B cell (primary cell): ENCODE data around the gene CYTH3. TPM values are rescaled to one million over a fixed set of nuclear protein-coding genes. Genes with fewer than 3 reads are reported as not detected.

Experiments
- ATAC-seq: fragments of 200-7000 bp; cut with Tn5 transposase; one replicate; pipeline ENCODE4 v1.10.0; 2021; ENCODE audit warnings: low read depth, mild to moderate bottlenecking, moderate number of reproducible peaks, moderate library complexity
- CTCF ChIA-PET: fragments of 350-600 bp; sonication (Branson Sonifier 250); formaldehyde crosslinking; loops from one replicate; lab custom pipeline; 2021; ENCODE audit warnings: antibody characterized with exemption, inconsistent platforms; lab: Charles Lee
- POLR2A ChIA-PET: fragments of 350-600 bp; sonication (Branson Sonifier 250); formaldehyde crosslinking; loops from one replicate; lab custom pipeline; 2021; ENCODE audit warnings: antibody characterized with exemption; lab: Charles Lee
- DNase-seq: peaks from one replicate; pipeline ENCODE4 v3.0.0; 2013
- H2AFZ ChIP-seq: 2 replicates; pipeline ENCODE4 v1.6.1; 2012; ENCODE audit warnings: mild to moderate bottlenecking, low read depth, low read length; ENCODE audit not compliant: insufficient read depth, poor library complexity, severe bottlenecking
- H3K27ac ChIP-seq, 2 donors: 1 replicate in 1 of 2; 2 replicates in 1 of 2; pipeline ENCODE4 v1.5.1; 2012 to 2013; ENCODE audit warnings: low read length in 2 of 2, mild to moderate bottlenecking in 2 of 2, moderate library complexity in 1 of 2
- H3K27me3 ChIP-seq, 4 experiments: fragments of 200-600 bp in 1 of 4; sonication (generic) in 1 of 4; replicated peaks in 1 of 4; 1 replicate in 2 of 4; 2 replicates in 2 of 4; pipeline versions ENCODE4 v1.6.1 to v1.7.0; 2013 to 2016; ENCODE audit warnings: low read length in 3 of 4, mild to moderate bottlenecking in 2 of 4, mixed read lengths in 1 of 4, moderate library complexity in 1 of 4; ENCODE audit not compliant: insufficient read depth in 4 of 4, control insufficient read depth in 3 of 4; ENCODE audit errors: control extremely low read depth in 1 of 4
- H3K36me3 ChIP-seq, 2 experiments: replicated peaks in 1 of 2; 1 replicate in 1 of 2; 2 replicates in 1 of 2; pipeline versions ENCODE4 v1.6.1 to v1.7.1; 2013; ENCODE audit warnings: low read length in 1 of 2; ENCODE audit not compliant: insufficient read depth in 2 of 2, control insufficient read depth in 1 of 2; ENCODE audit errors: control extremely low read depth in 1 of 2, extremely low read depth in 1 of 2
- H3K4me1 ChIP-seq, 2 donors: fragments of 200-600 bp in 1 of 2; sonication (generic) in 1 of 2; 1 replicate in 1 of 2; 2 replicates in 1 of 2; pipeline versions ENCODE4 v1.5.1 to v1.6.1; 2013 to 2017; ENCODE audit warnings: low read length in 2 of 2; ENCODE audit not compliant: control insufficient read depth in 2 of 2, insufficient read depth in 2 of 2
- H3K4me2 ChIP-seq: replicated peaks from 2 replicates; pipeline ENCODE3; 2012; ENCODE audit warnings: mild to moderate bottlenecking, low read depth, low read length; ENCODE audit not compliant: poor library complexity, severe bottlenecking
- H3K4me3 ChIP-seq, 5 experiments: fragments of 200-600 bp in 1 of 5; sonication (generic) in 1 of 5; 1 replicate in 3 of 5; 2 replicates in 2 of 5; pipeline versions ENCODE4 v1.5.1 to v1.7.0; 2011 to 2016; ENCODE audit warnings: low read length in 4 of 5, mild to moderate bottlenecking in 4 of 5, low read depth in 2 of 5, control low read depth in 1 of 5, moderate library complexity in 1 of 5; ENCODE audit not compliant: insufficient read depth in 1 of 5; ENCODE audit errors: control extremely low read depth in 1 of 5, extremely low read depth in 1 of 5
- H3K79me2 ChIP-seq: fragments of 200-600 bp; sonication (generic); one replicate; pipeline ENCODE4 v1.6.0; 2016; ENCODE audit warnings: low read length; ENCODE audit not compliant: control insufficient read depth, insufficient read depth
- H3K9ac ChIP-seq: fragments of 200-600 bp; sonication (generic); 2 replicates; pipeline ENCODE4 v1.6.1; 2017; ENCODE audit warnings: mild to moderate bottlenecking, low read length, moderate library complexity
- H3K9me3 ChIP-seq, 3 donors: one replicate each; pipeline versions ENCODE4 v1.6.1 to v1.7.1; 2013; ENCODE audit warnings: low read length in 2 of 3; ENCODE audit not compliant: control insufficient read depth in 2 of 3, insufficient read depth in 1 of 3; ENCODE audit errors: control extremely low read depth in 1 of 3
- H4K20me1 ChIP-seq: 2 replicates; pipeline ENCODE4 v1.6.0; 2012; ENCODE audit warnings: mild to moderate bottlenecking, low read length; ENCODE audit not compliant: insufficient read depth, control insufficient read depth, poor library complexity, severe bottlenecking
- H3K27ac Mint-ChIP-seq: one replicate; pipeline ENCODE4 v1.8.0; 2021; ENCODE audit warnings: mixed read lengths
- H3K27me3 Mint-ChIP-seq: one replicate; pipeline ENCODE4 v1.8.0; 2021; ENCODE audit warnings: mixed read lengths
- H3K4me1 Mint-ChIP-seq: one replicate; pipeline ENCODE4 v1.8.0; 2021; ENCODE audit warnings: mixed read lengths
- H3K4me3 Mint-ChIP-seq: one replicate; pipeline ENCODE4 v1.8.0; 2021; ENCODE audit warnings: mixed read lengths
- H3K9me3 Mint-ChIP-seq: one replicate; pipeline ENCODE4 v1.8.0; 2022; ENCODE audit warnings: mixed read lengths; ENCODE audit not compliant: insufficient read depth
- CTCF ChIP-seq: fragments of 200-600 bp; IDR thresholded peaks from one replicate; pipeline ENCODE4 v1.8.0; 2022; ENCODE audit warnings: antibody characterized with exemption, mild to moderate bottlenecking
- EZH2 ChIP-seq: IDR thresholded peaks from 2 replicates; pipeline ENCODE4 v1.6.1; 2012; ENCODE audit warnings: borderline replicate concordance, low read depth, mild to moderate bottlenecking, moderate library complexity, low read length; ENCODE audit not compliant: insufficient read depth, poor library complexity, severe bottlenecking
- WGBS: methylation state at CpG from one replicate; pipeline ENCODE4 v1.1.5; 2013; ENCODE audit warnings: missing lambda C conversion rate; ENCODE audit not compliant: insufficient coverage; 5-methylcytosine and 5-hydroxymethylcytosine counted together
- intact Hi-C: fragments of 100-400 bp; cut with micrococcal nuclease; formaldehyde crosslinking; loops from one replicate; pipeline ENCODE4 v1.10.0; 2022
- polyA plus RNA-seq: library from polyadenylated mRNA; depleted of rRNA; stranded (reverse); fragments of >200 nt; gene quantifications from 2 replicates; pipeline ENCODE4 v1.2.3, GENCODE V29; 2012
- total RNA-seq, 2 donors: library from RNA; stranded (reverse); fragments of 120-200 nt in 1 of 2; gene quantifications; 1 replicate in 1 of 2; 2 replicates in 1 of 2; pipeline versions ENCODE4 v1.2.3 to v1.2.4, GENCODE V29; 2013 to 2022

The CYTH3 gene
- total and polyA plus RNA-seq, 2 donors (not counting 1 experiment from before 2014, with no cell fraction given) = 5.2 to 11.3 TPM

- intact Hi-C loops = no loop called here
- Histone ChIP-seq H3K36me3 (no peaks in the 10 kb centered on the region), H3K9me3 (no peaks in the 10 kb centered on the region), H3K9ac (no peak overlapping the region), H3K4me3 (no peak overlapping the region), H2AFZ (no peak overlapping the region), H3K4me2 (no peak overlapping the region), H3K79me2 (peaks cover 17% of the 10 kb centered on the region), H3K27ac (no peak overlapping the region), H4K20me1 (no peaks in the 10 kb centered on the region), H3K4me1 (peaks cover 18 to 19% of the 10 kb centered on the region in 2 donors), H3K27me3 (no peaks in the 10 kb centered on the region)
- no peaks in the 10 kb centered on the region for H3K27me3 Mint-ChIP-seq
- H3K4me3 Mint-ChIP-seq = no peak overlapping the region
- DNase-seq (no peak), ATAC-seq (no peak)
- H3K9me3 Mint-ChIP-seq = no peaks in the 10 kb centered on the region
- H3K27ac Mint-ChIP-seq = no peak overlapping the region
- H3K4me1 Mint-ChIP-seq = peaks cover 26% of the 10 kb centered on the region
- ChIA-PET CTCF (interaction anchor here (1.0 kb wide), 1 partner anchor 10 kb away, joined by 3 read pairs; no protein-coding TSS in a partner anchor), POLR2A (no interaction called here)
- WGBS = 92% methylated on average over 6 of the region's 7 CpGs
- TF ChIP-seq EZH2 (no peak), CTCF (no peak)
Measured at GRCh38 chr7:6237011-6237410, 35.4 kb downstream of the CYTH3 start.

- no peak overlapping the region for H3K9ac ChIP-seq
- H2AFZ ChIP-seq = no peak overlapping the region
- H3K79me2 ChIP-seq = peaks cover 17% of the 10 kb centered on the region
- H3K27ac ChIP-seq = no peak overlapping the region
- H3K9me3 ChIP-seq = no peaks in the 10 kb centered on the region
- no peaks in the 10 kb centered on the region for H4K20me1 ChIP-seq
- ATAC-seq (no peak), DNase-seq (no peak)
- no peaks in the 10 kb centered on the region for H3K36me3 ChIP-seq
- H3K27me3 ChIP-seq = no peaks in the 10 kb centered on the region
- H3K4me3 ChIP-seq = no peak overlapping the region
- ChIA-PET POLR2A (no interaction called here), CTCF (no interaction called here)
- H3K4me1 ChIP-seq = peaks cover 20 to 22% of the 10 kb centered on the region in 2 donors
- H3K27ac Mint-ChIP-seq = no peak overlapping the region
- intact Hi-C loops = no loop called here
- H3K9me3 Mint-ChIP-seq = no peaks in the 10 kb centered on the region
- no peaks in the 10 kb centered on the region for H3K27me3 Mint-ChIP-seq
- TF ChIP-seq EZH2 = no peak
- TF ChIP-seq CTCF = no peak
- 97% methylated on average over 11 of the region's 16 CpGs for WGBS
- H3K4me3 Mint-ChIP-seq = no peak overlapping the region
- H3K4me2 ChIP-seq = no peak overlapping the region
- peaks cover 35% of the 10 kb centered on the region for H3K4me1 Mint-ChIP-seq
Measured at GRCh38 chr7:6235029-6235871, 37.2 kb downstream of the CYTH3 start.
